SK-N-SH treated with all-trans-retinoic acid at 6 μM for 48 hours (cell line): Measurements from ENCODE around the gene SBDS.
"Not testable (repeated sequence)": the region's sequence is repeated elsewhere in the genome, so short reads cannot be mapped to it uniquely, and the experiment has no call there.

Source experiments
- CREB5 ChIP-seq: fragments of 250-450 bp; sonication (Bioruptor Pico); IDR thresholded peaks from 2 replicates; pipeline ENCODE4 v1.5.1; 2020; ENCODE audit warnings: low read depth, mild to moderate bottlenecking, moderate library complexity
- PATZ1 ChIP-seq: fragments of 250-450 bp; sonication (Bioruptor Pico); IDR thresholded peaks from 2 replicates; pipeline ENCODE4 v1.8.0; 2020; ENCODE audit warnings: mild to moderate bottlenecking, moderate library complexity, borderline replicate concordance
- PPARA ChIP-seq: fragments of 250-450 bp; sonication (Bioruptor Pico); IDR thresholded peaks from 2 replicates; pipeline ENCODE4 v1.5.0; 2020; ENCODE audit warnings: mild to moderate bottlenecking, borderline replicate concordance
- ZC3H10 ChIP-seq: fragments of 250-450 bp; sonication (Bioruptor Pico); IDR thresholded peaks from 2 replicates; pipeline ENCODE4 v1.5.1; 2021; ENCODE audit warnings: mild to moderate bottlenecking, moderate library complexity
- ZFP3 ChIP-seq: fragments of 250-450 bp; sonication (Bioruptor Pico); IDR thresholded peaks from 2 replicates; pipeline ENCODE4 v1.5.0; 2020; ENCODE audit warnings: mild to moderate bottlenecking, moderate library complexity

- not testable (repeated sequence) for TF ChIP-seq ZC3H10 (CRISPR knock-in tag); PATZ1 (CRISPR knock-in tag); CREB5 (CRISPR knock-in tag); ZFP3 (CRISPR knock-in tag); PPARA
These were observed 1.3 kb downstream of the SBDS start for GRCh38 chr7:66994051-66994450.
